ENCODE measurements around the gene ALX1.
"Not testable (repeated sequence)": the region's sequence is repeated elsewhere in the genome, so short reads cannot be mapped to it uniquely, and the experiment has no call there.

ALX1 gene

DNA sequence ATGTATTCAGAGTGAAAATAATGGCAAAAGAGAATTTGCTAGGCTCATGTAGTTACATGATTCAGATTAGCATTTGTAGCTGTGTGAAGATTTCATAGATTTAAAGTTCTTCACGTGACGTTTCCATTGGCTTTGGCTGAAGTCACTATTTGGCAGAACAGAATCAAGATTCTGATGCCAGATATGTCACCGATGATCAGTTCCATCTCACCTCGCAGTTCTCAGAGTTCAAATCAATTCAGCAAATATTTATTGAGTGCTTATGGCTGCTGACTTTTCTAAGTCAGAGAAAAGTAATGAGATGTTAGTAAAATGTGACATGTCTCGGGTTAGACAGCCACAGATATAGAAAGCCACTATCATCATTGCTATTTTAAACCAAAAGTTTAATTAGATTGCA lies 28.4 kb downstream of the ALX1 start:
- DNase-seq: no peak

DNA sequence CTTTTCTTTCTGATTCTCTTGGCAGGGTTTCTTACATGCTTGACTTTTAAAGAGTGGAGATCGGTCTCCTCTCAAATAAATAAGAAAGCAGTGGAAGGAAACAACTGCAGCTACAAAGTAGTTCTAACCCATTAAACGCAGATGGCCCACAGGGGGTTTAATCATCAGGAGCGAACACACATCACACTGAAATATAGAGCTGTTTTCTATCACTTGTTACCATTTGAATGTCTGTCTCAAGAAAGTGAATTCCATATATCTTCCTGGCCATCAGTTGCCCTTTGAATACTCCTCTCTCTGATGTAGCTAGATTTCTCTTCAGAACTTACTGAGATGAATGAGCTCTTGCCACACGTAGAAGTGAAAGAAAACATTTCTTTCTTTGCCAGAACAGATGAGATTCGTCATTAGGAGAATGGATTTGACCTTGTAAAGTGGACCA lies 29.1 kb downstream of the ALX1 start:
- no peak for DNase-seq

DNA sequence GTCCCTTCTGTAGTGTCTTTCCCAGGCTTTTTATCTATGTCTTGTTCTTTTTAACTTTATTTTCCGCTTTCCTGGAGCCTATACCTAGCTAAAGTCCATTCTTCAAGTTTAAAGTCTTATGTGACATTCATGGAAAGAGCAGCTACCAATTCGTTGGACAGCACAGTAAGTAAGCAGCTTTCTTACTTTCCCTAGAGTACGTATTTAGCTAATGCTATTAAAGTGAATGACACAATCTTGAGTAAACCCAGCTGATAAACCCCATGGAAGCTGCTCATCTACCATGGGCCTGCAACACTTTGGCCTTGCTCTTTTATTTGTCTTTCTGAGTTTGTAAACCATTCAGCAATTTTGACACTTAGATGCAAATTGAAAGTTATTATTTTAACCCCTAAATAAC lies 30.0 kb downstream of the ALX1 start:
- DNase-seq: no peak

DNA sequence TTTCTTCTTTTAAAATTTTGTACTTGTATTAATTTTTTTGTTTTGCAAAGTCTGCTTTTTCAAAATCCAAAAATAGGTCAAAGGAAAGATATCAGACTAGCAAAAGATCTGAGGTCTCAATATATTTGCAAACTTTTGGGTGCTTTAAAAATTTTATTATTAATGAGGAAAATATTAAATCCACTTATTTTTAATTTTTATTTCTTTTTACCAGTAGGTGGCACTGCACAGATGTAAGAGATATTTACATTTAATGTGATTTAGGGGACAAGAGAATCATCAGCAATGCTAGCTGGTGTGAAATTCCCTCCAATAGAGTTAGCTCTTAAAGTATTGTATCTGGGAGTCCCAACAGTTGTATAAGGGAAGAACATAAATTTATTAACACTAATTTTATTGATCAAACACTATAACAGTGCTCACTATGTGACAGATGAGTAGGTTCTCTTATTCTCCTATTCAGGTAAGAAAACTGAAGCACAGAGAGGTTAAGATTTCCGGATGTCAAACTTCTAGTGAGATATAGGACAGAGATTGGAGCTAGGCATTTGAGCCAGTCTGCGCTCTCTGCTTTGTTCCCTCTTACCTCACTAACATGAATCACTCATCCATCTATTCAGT lies 30.5 kb downstream of the ALX1 start:
- no peak for DNase-seq

DNA sequence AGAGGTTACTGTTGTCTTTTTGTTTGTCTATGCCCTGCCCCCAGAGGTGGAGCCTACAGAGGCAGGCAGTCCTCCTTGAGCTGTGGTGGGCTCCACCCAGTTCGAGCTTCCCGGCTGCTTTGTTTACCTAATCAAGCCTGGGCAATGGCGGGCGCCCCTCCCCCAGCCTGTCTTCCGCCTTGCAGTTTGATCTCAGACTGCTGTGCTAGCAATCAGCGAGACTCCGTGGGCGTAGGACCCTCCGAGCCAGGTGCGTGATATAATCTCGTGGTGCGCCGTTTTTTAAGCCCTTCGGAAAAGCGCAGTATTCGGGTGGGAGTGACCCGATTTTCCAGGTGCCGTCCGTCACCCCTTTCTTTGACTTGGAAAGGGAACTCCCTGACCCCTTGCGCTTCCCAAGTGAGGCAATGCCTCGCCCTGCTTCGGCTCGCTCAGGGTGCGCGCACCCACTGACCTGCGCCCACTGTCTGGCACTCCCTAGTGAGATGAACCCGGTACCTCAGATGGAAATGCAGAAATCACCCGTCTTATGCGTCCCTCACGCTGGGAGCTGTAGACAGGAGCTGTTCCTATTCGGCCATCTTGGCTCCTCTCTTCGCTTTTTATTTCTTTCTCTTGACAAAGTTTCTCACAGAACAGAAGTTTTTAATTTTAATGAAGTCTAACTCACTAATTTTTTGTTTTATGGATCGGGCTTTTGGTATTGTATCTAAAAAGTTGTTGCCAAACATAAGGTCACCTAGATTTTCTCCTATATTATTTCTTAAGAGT lies 38.0 kb downstream of the ALX1 start:
- DNase-seq: not testable (repeated sequence)

DNA sequence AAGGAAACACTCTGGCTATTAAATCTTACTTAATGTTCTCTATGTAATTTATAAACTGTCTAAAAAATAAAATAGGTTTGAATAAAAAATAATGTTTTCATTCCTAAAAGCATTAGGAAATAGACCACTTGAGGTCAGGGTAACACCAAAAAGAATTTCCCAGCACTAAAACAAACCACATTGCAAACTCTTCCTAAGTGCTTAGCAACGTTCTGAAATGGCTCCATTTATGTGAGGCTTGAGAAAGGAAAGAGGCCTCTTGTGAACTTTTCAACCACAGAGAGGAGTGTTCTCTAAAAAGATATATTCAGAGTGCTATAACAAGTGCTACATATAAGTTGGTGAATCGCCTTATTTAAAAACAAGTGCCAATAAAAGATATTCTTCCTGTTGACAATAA lies 42.7 kb downstream of the ALX1 start:
- no peak for DNase-seq

DNA sequence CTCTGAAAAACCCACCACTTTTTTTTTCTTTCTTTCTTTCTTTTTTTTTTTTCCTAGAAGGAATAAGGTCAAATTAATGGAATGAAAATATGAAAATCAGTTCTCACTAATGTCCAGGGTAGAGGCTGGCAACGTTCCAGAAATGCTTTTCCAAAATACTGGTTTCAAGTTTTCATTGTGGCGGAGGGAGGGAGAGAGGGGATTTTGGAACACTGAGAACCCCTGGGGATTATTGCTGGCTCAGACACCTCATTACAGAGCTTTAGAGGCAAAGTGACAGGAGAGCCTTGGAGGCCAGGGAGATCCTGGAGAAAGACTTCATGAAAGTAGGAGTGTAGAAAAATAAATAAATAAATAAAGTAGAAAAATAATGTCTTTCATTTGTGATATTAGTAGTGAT lies 45.4 kb downstream of the ALX1 start:
- no peak for DNase-seq

DNA sequence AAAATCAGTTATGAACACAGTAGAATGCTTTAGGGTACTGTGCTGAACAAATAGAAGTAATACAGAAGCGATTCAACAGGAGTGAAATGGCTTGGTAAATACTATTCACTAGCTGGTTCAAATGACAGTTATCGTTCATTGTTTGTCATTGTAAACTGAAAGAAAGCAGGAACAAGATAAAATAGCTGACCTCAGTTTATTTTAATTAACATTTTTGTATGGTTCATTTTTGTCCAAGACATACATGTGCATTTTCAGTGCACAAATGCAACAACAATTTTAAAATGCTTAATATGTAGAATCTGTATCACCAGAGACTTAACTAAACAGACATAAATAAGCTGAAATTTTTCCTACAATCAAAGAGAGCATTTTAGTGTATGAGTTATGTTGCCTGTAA lies 49.9 kb downstream of the ALX1 start:
- DNase-seq: no peak

DNA sequence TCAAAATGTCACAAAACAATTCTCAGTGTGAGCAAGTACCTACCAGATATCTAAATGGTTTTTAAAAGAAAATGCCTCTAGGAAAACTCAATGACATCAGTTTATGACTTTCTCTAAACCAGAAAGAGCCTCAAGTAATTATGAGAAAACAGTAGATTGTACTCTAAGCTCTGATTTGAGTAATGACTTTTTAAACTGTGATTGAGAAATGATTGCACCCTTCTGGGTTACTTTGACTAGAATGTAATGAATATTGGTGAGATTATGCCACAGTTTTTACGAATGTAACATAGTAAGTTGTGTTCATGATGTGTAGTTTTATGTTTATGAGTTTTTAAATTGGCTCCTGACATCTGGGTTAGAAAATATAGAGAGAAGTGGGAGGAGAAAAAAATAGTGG lies 68.8 kb downstream of the ALX1 start:
- DNase-seq: no peak

DNA sequence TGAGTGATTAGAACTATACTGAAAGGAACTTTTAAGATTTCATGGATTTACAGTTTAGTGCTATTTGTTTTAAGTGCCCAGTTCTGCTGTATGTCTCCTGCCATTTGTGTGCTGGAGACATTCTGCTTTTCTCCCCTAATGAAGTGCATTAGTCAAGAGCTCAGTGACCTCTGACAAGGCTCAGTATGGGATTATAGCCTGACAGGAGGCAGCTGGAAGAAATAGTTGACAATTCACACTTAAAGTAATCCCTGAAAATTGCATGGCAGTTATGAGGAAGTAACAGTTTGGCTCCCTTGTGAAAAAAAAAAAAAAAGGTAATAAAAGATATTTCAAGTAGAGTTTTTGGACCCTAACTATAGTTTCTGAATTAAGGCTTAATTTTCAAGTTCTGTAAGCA lies 70.3 kb downstream of the ALX1 start:
- no peak for DNase-seq

Data from left hindlimb (tissue), 1 donor.